ENCODE measurements around the gene SMIM24.

Gene SMIM24

DNA sequence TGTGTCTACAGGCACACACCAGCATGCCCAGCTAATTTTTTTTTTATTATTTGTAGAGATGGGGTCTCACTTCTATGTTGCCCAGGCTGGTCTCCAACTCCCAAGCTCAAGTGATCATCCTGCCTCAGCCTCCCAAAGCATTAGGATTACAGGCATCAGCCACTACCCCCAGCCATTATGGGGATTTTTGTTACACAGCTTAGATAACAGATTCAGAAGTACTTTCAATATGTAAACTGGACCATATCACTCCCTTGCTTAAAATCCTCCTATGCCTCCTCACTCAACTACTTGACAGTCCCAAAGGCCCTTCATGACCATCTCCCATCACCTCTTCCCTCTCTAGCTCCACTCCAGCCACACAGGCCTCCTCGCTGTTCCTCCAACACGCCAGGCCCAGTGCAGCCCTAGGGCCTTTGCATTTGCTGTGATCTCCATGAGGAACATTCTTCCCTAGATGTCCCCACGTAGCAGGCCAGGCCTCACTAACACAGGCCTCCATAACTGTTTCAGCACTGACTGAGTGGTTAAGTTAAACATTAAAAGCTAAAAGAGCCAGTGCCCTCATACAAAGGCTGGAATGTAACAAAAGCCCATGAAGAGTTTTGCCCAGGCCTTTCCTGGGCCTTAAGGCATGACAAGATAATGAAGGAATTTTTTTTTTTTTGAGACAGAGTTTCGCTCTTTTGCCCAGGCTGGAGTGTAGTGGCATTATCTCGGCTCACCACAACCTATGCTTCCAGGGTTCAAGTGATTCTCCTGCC is 17.6 kb upstream of the SMIM24 start:
- no peak for DNase-seq (ENCODE audit: low read depth)

DNA sequence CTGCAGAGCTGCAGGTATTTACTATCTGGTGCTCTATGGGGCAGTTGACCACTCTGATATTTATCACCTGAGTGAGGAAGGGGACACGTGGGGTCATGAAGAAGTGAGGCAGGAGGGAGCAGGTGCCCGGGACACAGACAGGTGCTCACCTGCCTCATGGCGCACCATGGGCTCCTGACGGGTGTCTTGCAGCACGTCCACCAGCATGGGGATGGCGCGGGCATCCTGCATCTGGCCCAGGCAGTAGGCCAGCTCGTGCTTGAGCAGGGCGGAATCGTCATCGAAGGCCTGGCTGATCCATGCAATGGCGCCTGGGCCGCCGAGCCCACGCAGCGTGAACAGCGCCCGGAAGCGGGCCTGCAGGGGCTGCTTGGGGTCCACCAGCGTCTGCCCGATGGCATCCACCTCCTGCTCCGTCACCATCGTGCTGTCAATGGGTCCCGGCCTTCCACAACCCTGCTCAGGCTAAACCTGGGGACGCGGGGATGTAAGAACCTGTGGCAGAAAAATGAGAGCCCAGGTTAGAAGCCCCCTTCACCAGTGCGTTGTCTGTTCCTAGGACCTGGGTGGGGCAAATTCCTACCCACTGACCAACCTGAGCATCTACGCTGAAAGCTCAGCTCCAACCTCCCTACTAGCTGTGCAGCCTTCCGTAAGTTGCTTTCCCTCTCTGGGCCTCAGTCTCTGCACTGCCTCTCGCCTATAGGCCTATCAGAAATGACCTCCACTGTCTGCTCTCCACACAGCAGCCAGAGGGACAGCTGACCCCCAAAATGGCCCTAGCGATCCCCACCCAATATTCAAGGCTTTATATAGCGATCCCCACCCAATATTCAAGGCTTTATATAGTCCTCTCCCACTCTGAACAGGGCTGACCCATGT is 16.3 kb upstream of the SMIM24 start:
- DNase-seq (ENCODE audit: low read depth): no peak

DNA sequence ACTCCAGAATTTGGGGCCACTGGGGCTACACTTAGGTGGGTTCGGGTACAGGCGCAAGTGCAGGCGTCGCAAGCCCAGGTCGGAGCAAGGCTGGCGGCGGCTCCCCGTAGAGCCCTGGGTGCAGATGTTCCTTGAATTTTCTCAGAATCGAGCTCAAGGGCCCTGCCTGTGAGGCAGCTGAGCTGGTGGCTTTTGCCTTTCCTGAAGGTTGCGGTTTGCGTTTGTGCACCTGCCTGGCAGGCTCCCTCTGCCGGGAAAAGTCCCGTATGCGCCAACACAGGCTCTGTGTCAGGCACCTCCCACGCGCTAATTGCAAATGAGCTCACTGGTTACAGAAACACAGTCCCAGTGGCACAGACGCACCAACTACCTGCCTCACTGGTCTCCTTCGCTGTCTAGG is 14.2 kb upstream of the SMIM24 start:
- no peak for DNase-seq (ENCODE audit: low read depth)

DNA sequence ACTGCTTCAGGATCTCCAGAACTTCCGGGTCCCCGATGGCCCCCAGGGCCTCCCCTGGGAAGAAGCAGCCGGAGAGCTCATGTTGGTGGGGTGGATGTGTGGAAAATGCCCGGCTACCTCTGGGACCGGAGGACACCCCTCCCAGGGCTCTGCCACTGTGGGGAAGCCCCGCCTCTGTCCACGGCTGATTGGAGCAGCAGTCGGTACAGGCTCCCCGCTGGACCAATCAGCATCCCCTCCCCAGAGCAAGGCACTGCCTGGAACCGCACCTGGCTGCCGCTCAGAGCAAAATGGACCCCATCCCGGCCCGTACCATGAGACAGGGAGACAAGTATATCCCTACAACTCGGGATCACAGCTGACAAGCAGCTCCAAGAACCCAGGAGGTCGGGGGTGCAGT is 13.7 kb upstream of the SMIM24 start:
- DNase-seq (ENCODE audit: low read depth): no peak

DNA sequence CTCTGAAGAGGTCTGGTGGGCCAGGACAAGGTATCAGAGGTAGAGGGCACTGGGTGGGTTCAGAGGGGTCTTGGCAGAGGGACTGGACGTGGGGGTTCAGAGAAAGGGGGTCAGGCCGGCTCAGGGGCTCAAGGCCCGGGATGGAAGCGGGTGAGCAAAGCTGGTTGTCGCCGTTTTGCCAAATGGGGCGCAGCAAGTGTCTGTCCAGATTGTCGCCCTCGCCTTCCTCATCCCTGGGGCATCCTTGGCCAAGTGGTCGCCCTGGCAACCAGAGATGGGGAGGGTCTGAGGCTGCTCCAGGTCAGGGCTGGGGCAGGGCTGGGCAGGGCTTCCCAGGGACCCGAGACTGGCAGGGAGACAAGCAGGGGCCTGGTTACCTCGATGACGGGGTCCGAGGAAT is 13.3 kb upstream of the SMIM24 start:
- no peak for DNase-seq (ENCODE audit: low read depth)

DNA sequence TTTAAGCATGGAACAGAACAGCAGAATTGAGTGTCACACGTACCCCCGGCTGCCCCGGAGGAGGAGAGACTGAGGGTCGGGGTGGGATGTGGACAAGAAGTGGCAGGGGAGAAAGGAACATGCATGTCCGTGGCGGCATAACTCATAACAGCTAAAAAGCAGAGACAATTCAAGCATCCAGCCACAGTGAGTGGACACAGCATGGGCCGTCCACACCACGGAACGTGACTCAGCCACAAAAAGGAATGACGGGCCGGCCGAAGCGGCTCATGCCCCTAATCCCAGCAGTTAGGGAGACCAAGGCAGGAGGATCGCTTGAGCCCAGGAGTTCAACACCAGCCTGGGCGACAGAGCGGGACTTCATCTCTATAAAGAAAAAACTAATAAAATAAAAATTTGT is 12.6 kb upstream of the SMIM24 start:
- no peak for DNase-seq (ENCODE audit: low read depth)

DNA sequence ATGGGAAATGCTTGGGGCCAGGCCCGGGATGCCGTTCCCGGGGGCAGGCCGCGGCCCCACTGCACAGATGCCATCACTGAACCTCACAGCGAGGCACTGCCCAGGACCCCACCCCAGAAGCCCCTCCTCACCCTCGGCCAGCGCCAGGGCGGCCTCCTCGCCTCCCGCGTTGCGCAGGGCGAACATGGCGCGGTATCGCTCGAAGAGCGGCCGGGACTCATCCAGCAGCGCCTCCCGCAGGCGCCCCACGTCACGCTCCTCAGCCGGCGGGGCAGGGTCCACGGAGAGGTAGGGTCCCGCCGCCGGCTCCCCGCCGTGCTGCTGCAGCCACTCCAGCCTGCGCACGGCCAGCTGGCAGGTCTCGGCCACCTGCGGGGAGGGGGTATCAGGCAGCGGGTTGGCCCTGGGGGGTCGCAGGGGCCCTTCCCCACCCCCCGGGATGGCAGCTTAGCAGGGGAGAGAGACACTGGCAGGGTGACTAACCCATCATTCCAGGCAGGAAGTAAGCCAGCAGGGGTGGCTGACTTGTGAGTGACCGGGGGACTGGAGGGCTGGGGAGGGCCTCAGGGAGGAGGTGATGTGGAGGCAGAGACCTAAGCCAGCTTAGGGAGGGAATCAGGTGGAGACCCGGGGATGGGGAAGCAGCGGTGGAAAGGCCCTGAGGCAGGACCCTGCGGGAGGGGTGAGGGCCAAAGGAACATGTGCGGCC is 12.0 kb upstream of the SMIM24 start:
- no peak for DNase-seq (ENCODE audit: low read depth)

DNA sequence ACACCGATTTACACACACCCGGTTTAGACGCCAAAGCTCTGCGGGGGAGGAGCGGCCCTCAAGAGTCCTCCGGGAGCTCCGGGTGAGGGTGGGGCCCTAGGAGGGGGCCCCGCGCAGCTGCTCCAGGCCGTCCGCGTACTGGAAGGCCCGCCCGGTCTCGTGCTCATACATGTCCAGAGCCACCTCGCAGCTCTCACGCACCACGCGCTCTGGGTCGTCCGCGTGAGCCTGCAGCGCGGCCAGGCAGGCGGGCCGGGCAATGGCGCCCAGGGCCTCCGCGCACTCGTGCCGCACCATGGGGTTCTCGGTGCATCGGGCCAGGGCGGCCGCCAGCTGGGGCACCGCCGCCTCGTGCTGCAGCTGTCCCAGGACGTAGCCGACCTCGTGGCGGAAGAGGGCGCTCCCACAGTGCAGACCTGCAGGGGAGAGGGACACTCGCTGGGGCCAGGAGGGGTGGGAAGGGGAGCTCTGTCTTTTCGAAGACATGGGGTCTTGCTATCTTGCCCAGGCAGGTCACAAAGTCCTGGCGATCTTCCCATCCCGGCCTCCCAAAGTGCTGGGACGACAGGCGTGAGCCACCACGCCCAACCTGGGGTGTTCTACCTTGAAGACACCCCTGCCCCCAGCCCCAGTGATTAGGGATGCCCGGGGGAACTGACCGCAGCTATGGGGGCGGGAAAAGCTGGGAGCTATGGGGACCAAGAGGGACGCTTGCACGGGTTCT is 11.2 kb upstream of the SMIM24 start:
- no peak for DNase-seq (ENCODE audit: low read depth)

DNA sequence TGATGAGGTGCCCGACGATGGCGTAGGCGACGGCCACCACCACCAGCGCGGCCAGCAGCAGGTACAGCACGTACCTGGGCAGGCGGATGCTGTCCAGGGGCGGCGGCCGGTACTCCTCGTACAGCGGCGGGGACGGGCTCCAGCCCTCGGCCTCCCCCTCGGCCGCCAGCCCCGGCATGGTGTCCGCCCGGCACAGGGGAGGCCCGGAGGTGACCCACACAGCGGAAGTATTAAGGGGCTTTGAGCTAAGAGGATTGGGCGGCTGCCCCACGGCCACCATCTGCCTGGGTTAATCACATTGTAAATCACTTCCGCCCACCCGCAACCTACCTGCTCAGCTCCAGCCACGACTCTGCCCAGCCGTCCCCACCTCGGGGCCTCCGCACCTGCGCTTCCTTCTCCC is 2.9 kb upstream of the SMIM24 start, which contains the start of gene SMIM44:
Gene SMIM44, minus strand, starts transcription at position 216 of the 403 bp plus-strand sequence. Its CDS starts 38 bp downstream, at position 178.
- no peak for DNase-seq (ENCODE audit: low read depth)

DNA sequence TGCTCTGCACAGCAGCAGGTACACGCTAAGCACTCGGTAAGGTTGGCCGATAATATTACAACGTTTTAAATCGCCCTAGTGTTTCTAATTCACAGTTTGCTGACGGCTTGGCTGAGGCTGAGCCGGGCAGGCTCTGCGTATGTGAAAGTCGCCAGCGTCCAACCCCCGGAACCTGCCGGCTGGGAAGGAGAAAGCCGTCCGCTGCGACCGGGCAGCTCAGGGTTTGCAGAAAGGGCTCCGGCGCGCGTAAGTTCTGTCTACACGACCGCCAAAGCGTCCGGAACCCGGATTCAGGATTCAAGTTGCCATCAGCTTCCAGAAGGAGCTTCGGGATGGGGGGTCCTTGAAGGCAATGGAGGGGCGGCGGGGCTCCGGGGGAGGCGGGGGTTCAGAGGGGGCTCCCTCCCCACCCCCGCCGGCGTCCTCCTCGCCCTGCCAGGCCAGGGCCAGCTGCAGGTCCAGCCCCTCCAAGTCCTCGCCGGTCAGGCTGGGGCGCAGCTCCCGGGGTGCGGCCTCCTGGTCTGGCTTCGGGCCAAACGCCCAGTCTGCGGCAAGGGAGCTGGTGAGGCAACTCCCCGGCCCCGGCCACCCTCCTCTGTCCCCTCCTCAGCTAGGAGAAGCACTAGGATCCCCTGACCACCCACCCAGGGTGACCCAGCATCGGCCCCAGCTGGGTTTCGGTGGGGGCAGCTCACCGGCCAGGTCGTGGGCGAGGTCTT is 2.3 kb upstream of the SMIM24 start:
- DNase-seq (ENCODE audit: low read depth): no peak

DNA sequence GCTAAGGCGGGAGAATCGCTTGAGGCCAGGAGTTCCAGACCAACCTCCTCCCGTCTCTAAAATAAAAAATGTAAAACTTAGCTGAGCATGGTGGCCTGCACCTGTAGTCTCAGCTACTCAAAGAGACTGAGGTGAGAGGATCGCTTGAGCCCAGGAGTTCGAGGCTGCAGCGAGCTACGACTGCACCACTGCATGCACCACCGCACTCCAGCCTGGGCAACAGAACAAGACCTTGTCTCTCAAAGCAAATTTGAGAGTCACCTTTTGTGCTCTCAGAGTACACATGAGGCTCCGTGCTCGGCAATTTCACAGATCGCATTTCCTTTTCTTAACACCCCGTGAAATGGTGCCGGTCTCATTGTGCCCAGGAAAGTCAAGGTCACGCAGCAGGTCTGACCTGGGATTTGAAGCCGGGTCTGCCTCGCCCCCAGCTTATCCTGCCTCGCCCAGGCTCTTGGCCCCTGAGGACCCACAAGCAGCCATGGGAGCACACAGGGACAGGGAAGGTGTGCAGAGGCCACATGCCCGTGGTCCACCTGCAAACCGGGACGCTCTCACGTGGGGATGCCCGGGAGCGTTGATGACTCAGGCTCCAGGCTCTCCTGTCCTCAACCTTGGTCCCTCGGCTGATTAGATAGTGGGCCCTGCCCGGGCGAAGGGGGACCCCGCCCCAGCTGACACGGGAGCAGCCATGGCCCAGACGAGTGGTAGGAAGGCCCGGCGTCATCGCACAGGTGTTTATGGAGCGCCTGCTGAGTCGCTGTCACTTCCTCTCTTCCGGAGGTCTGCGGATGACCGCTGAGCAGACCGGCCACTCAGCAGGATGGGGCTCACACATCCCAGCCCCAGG is 1.1 kb upstream of the SMIM24 start:
- no peak for DNase-seq (ENCODE audit: low read depth)

DNA sequence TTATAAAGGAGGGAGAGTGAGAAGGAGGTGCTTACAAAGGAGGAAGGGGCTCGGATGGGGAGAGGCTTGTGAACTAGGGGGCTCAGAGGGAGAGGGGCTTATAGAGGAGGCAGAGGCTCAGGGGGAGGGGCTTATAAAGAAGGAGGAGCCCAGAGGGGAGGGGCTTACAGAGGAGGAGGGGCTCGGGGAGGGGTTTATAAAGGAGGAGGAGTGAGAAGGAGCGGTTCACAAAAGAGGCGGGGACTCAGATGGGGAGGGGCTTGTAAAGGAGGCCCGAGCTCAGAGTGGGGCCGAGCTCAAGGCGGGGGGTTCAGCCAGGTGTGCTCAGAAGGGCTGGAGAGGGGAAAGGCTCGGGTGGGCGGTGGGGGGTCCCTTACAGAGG is 500 bp downstream of the SMIM24 start:
- no peak for DNase-seq (ENCODE audit: low read depth)

DNA sequence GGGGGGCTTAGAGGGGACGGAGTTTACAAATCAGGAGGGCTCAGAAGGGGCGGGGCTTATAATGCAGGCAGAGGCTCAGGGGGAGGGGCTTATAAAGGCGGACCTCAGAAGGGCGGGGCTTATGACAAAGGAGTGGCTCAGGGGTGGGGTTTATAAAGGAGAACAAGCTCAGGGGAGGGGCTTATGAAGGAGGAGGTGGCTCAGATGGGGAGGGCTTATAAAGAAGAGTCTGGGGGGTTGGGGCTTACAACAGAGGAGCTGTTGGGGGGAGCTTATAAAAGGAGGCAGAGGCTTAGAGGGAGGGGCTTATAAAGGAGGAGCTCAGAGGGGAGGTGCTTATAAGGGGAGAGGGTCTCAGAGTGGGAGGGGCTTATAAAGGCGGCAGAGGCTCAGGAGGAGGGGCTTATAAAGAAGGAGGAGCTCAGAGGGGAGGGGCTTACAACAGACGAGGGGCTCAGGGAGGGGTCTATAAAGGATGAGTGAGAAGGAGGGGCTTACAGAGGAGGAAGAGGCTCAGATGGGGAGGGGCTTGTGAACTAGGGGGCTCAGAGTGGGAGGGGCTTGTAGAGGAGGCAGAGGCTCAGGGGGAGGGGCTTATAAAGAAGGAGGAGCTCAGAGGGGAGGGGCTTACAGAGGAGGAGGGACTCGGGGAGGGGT is 1.0 kb downstream of the SMIM24 start:
- no peak for DNase-seq (ENCODE audit: low read depth)

DNA sequence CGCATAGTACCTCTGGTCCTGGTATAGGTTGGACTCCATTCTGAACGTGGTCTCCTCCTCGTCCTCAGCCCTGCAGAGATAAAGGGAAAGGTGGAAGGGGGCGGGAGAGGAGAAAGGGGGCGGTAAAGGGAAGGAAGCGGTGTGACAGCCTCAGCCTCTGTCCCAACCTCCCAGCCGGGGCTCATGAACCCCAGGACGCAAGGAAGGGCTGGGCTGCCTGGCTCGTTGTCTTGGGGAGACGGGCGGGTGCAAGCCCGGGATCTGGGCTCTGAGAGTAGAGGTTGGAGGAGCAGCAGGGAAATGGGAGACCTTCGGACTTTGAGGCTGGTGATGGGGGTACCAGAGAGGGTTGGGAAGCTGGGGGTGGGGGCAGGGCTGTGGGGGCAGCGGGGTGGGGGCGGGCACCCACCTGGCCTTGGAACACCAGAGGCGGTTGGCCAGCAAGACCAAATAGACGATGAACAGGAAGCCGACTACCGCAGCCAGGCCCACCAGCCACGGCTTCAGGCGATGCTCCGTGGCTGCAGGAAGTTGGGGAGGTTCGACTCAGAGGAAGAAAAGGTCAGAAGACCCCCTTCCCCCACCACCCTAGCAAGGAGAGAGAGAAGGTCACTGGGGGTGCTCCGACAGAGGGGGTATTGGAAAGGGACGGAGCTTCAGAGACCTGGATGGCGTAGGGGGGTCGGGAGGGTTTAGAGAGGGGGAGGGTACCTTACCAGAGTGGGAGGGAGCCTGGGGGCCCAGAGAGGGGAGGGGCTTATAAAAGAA is 1.7 kb downstream of the SMIM24 start:
- DNase-seq (ENCODE audit: low read depth): no peak

DNA sequence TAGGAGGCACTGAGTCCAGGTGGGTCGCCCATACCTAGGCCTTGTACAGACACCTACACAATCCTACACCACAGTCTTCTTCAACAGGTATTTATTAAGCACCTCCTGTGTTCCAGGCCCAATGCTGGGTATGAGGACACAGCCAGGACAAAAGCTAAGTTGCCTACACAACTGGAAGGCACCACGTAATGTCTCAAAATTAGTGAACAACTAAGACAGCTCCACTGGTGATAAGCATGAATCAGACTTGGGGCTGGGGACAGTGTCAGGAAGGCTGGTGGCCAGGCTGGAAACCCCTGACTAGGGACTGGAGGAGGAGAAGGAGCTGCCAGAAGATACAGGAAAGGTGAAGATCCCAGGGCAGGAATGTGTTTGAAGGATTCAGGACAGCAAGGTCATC is 2.4 kb downstream of the SMIM24 start:
- DNase-seq (ENCODE audit: low read depth): no peak

DNA sequence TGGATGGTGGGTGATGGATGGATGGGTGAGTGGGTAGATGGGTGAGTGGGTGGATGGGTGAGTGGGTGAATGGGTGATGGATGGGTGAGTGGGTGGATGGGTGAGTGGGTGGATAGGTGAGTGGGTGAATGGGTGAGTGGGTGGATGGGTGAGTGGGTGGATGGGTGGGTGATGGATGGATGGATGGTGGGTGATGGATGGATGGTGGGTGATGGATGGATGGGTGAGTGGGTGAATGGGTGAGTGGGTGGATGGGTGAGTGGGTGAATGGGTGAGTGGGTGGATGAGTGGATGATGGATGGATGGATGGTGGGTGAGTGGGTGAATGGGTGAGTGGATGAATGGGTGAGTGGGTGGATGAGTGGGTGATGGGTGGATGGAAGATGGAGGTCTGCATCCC is 2.8 kb downstream of the SMIM24 start:
- DNase-seq (ENCODE audit: low read depth): no peak

DNA sequence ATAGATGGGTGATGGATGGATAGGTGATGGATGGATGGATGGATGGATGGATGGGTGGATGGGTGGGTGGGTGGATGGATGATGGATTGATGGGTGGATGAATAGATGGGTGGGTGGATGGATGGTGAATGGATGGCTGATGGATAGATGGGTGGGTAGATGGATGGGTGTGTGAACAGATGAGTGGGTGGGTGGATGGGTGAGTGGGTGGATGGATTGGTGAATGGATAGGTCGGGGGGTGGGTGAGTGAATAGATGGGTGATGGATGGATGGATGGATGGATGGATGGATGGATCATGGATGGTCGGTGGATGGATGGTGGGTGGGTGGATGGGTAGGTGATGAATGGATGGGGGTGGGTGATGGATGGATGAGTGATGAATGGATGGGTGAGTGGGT is 3.5 kb downstream of the SMIM24 start:
- no peak for DNase-seq (ENCODE audit: low read depth)

DNA sequence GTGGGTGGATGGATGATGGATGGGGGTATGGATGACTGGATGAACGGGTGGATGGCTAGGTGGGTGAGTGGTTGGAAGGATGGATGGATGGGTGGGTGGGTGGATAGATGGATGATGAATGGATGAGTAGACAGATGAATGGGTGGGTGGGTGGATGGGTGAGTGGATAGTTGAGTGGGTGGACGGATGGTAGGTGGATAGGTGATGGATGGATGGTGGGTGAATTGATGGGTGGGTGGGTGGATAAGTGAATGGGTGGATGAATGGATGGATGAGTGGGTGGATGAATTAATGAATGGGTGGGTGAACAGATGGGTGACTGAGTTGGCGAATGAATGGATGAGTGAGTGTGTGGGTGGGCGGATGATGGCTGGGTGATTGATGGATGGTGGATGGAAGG is 4.9 kb downstream of the SMIM24 start:
- no peak for DNase-seq (ENCODE audit: low read depth)

DNA sequence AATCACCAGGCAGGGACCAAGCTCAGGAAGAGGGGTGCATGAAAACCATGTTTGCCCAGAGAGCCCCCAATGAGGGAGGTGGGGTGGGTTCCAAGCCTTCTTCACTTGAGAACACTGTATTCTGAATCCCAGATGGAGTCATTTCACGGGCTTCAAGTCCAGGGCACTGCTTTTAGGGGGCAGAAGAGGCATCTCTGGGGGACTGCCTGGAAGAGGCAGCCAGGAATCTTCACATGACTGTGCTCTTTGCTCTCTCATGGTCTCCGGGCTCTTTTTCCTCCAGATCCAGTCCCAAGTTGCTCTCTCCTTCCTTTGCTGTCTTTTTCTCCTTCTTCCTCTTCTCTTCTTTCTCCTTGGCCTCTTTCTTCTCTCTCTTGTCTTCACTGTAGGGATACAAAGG is 5.7 kb downstream of the SMIM24 start:
- no peak for DNase-seq (ENCODE audit: low read depth)

Data from stimulated activated CD8-positive, alpha-beta memory T cell treated with anti-CD3 and anti-CD28 coated beads, Interleukin-12 subunit alpha, Interleukin-12 subunit beta, amount 100 ng/mL, for 4 hours (primary cell).